Uterus (tissue), 2 donors: ENCODE measurements around the gene SLC51B.

Experiments used
- POLR2A ChIP-seq, 2 donors: fragments of 450-650 bp; IDR thresholded peaks; one replicate each; pipeline ENCODE4 v1.6.1; 2016; ENCODE audit warnings: antibody characterized with exemption in 2 of 2, mild to moderate bottlenecking in 1 of 2, moderate library complexity in 1 of 2
- TF ChIP-seq, protein P1 (sequence below), 4 experiments: fragments of 200-600 bp in 2 of 4; fragments of 450-650 bp in 2 of 4; sonication (generic) in 2 of 4; IDR thresholded peaks; one replicate each; pipeline ENCODE4 v1.5.1; 2016 to 2019; ENCODE audit warnings: antibody characterized with exemption in 4 of 4, mild to moderate bottlenecking in 2 of 4, moderate library complexity in 1 of 4

DNA sequence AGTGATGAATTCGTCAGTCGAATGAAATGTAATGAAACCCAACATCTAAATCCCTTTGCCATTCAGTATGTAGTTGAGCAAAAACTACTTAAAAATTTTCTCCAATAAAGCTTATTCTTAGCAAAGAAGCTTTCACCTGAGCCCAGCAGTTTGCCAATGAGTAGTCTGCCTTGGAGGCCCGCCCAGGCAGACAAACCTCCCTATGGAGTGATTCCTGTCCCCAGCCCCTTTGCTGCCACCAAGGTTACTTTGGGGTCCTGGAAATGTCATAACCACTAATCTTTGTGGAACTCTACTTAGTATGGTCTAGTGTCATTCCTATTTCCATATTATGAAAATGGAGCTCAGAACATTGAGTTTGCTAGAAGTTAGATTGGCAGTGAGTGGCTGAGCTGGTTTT lies 57.7 kb downstream of the SLC51B start:
- no peak for TF ChIP-seq POLR2A (IDR thresholded peaks at IDR 0.05)
- TF ChIP-seq, protein P1, sequence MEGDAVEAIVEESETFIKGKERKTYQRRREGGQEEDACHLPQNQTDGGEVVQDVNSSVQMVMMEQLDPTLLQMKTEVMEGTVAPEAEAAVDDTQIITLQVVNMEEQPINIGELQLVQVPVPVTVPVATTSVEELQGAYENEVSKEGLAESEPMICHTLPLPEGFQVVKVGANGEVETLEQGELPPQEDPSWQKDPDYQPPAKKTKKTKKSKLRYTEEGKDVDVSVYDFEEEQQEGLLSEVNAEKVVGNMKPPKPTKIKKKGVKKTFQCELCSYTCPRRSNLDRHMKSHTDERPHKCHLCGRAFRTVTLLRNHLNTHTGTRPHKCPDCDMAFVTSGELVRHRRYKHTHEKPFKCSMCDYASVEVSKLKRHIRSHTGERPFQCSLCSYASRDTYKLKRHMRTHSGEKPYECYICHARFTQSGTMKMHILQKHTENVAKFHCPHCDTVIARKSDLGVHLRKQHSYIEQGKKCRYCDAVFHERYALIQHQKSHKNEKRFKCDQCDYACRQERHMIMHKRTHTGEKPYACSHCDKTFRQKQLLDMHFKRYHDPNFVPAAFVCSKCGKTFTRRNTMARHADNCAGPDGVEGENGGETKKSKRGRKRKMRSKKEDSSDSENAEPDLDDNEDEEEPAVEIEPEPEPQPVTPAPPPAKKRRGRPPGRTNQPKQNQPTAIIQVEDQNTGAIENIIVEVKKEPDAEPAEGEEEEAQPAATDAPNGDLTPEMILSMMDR (IDR thresholded peaks at IDR 0.05), result no peak
